ENCODE results near the gene TMEM126A. TPM values are rescaled to one million over a fixed set of nuclear protein-coding genes. Genes with fewer than 3 reads are reported as not detected.

TMEM126A gene
- total and polyA plus RNA-seq, 2 experiments from 2014 or later = 48.0 to 58.0 TPM

DNA sequence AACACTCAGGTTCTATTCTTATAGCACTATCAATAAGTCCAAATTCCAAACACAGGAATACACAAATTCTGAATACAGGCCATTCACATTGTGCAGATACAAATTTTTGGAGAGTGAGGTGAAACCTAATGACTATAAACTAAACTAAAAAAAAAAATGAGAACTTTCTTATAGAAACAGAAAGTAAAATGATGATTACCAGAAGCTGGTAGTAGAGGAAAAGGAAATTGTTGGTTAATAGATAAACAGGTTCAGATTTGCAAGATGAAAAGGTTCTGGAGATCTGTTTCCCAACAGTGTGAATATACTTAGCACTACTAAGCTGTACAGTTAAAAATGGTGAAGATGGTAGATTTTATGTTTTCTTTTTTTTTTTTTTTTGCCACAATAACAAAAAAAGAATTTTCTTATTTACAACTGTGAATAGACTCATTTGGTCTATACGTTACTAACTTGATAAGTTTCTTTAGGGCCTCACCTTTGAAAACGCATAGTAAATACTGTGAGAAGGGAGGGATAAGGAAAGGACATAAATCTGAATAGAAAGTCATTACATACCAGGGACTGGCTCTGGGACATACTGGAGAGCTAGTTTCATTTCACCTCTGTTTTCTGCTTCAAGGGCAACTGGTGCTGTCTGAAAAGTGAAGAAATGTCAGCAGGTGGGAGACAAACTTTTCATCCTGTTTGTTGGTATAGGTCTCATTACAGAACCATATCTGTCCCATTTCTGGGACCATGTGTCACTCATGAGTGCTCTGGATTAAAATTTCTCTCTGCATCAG, 52.4 kb downstream of the TMEM126A start:
- Histone ChIP-seq H3K9me2 (replicated peaks; ENCODE audit: insufficient read depth) (no peaks in the 10 kb centered on the region), H3K9me3 (ENCODE audit: low read depth) (no peaks in the 10 kb centered on the region), H3K79me2 (no peaks in the 10 kb centered on the region), H3K4me3 (no peak overlapping the region), H4K20me1 (ENCODE audit: insufficient read depth, poor library complexity, severe bottlenecking) (no peaks in the 10 kb centered on the region), H3K27ac (no peak overlapping the region), H3K4me2 (no peak overlapping the region), H3K27me3 (no peaks in the 10 kb centered on the region), H3K4me1 (ENCODE audit: insufficient read depth) (no peaks in the 10 kb centered on the region), H2AFZ (no peak overlapping the region), H3K36me3 (replicated peaks; ENCODE audit: insufficient read depth, low read depth) (no peaks in the 10 kb centered on the region)
- 64% methylated on average over 2 of the region's 2 CpGs for WGBS (ENCODE audit: low lambda C conversion rate, missing lambda C conversion rate)
- TF ChIP-seq EZH2 (IDR thresholded peaks at IDR 0.05; ENCODE audit: borderline replicate concordance) = no peak
- TF ChIP-seq, protein P1, sequence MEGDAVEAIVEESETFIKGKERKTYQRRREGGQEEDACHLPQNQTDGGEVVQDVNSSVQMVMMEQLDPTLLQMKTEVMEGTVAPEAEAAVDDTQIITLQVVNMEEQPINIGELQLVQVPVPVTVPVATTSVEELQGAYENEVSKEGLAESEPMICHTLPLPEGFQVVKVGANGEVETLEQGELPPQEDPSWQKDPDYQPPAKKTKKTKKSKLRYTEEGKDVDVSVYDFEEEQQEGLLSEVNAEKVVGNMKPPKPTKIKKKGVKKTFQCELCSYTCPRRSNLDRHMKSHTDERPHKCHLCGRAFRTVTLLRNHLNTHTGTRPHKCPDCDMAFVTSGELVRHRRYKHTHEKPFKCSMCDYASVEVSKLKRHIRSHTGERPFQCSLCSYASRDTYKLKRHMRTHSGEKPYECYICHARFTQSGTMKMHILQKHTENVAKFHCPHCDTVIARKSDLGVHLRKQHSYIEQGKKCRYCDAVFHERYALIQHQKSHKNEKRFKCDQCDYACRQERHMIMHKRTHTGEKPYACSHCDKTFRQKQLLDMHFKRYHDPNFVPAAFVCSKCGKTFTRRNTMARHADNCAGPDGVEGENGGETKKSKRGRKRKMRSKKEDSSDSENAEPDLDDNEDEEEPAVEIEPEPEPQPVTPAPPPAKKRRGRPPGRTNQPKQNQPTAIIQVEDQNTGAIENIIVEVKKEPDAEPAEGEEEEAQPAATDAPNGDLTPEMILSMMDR (IDR thresholded peaks at IDR 0.05; ENCODE audit: poor library complexity) = no peak
- TF ChIP-seq EZH2phosphoT487 (IDR thresholded peaks at IDR 0.05; ENCODE audit: low read depth, severe bottlenecking, unreplicated experiment) = no peak
- no peak for DNase-seq (ENCODE audit: low spot score)

DNA sequence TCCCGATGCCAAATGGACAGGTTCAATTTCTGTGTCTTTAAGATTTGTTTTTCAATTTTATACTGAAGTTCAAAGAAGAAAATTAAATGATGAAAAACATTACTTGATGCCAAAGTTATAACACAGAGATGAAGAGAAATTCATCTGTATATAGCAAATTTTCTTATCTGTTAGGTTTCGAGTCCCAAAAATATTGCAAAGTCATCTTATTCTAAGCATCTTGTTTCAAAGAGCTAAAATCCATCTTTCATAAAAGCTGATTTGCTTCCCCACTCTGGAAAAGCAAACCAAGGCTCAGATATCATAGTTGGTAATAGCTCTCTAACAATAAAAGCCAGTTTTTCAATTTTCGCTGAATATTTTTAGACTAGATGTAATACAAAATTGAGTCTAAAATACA, 57.2 kb downstream of the TMEM126A start:
- no peaks in the 10 kb centered on the region for H3K9me2 ChIP-seq (replicated peaks; ENCODE audit: insufficient read depth)
- no peak overlapping the region for H2AFZ ChIP-seq
- no peak overlapping the region for H3K27ac ChIP-seq
- no peaks in the 10 kb centered on the region for H3K9me3 ChIP-seq (ENCODE audit: low read depth)
- H3K4me2 ChIP-seq = no peak overlapping the region
- H3K27me3 ChIP-seq = no peaks in the 10 kb centered on the region
- TF ChIP-seq EZH2phosphoT487 (IDR thresholded peaks at IDR 0.05; ENCODE audit: low read depth, severe bottlenecking, unreplicated experiment) (no peak), EZH2 (IDR thresholded peaks at IDR 0.05; ENCODE audit: borderline replicate concordance) (no peak)
- TF ChIP-seq, protein P1 (IDR thresholded peaks at IDR 0.05; ENCODE audit: poor library complexity) = no peak
- no peaks in the 10 kb centered on the region for H4K20me1 ChIP-seq (ENCODE audit: insufficient read depth, poor library complexity, severe bottlenecking)
- no peak for DNase-seq (ENCODE audit: low spot score)
- H3K4me1 ChIP-seq (ENCODE audit: insufficient read depth) = no peaks in the 10 kb centered on the region
- no peaks in the 10 kb centered on the region for H3K79me2 ChIP-seq
- no peak overlapping the region for H3K4me3 ChIP-seq
- WGBS (ENCODE audit: low lambda C conversion rate, missing lambda C conversion rate) = 91% methylated on average over 3 of the region's 3 CpGs
- no peaks in the 10 kb centered on the region for H3K36me3 ChIP-seq (replicated peaks; ENCODE audit: insufficient read depth, low read depth)

DNA sequence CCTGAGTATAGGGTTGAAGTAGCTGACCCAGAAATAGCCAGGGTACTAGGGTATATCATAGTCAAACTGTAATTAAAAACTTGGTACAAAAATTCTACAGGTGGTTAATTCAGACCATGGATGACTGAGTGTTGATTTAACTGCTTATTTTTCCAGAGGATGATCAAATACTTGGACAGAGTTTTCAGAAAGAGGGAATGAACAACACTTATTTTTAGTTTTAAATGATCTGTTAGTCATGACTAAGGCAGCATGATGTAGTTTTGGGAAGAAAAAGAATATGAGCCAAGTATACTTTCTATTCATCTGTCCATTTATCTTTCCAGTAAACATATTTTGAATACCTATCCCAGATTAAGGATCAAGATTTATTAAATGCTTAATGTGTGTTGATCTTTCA, 58.0 kb downstream of the TMEM126A start:
- Histone ChIP-seq H3K4me1 (ENCODE audit: insufficient read depth) (no peaks in the 10 kb centered on the region), H3K27me3 (no peaks in the 10 kb centered on the region), H4K20me1 (ENCODE audit: insufficient read depth, poor library complexity, severe bottlenecking) (no peaks in the 10 kb centered on the region), H3K36me3 (replicated peaks; ENCODE audit: insufficient read depth, low read depth) (no peaks in the 10 kb centered on the region), H3K27ac (no peak overlapping the region), H3K9me2 (replicated peaks; ENCODE audit: insufficient read depth) (no peaks in the 10 kb centered on the region), H3K4me3 (no peak overlapping the region), H3K79me2 (no peaks in the 10 kb centered on the region), H3K9me3 (ENCODE audit: low read depth) (no peaks in the 10 kb centered on the region), H3K4me2 (no peak overlapping the region), H2AFZ (no peak overlapping the region)
- no peak for TF ChIP-seq EZH2phosphoT487 (IDR thresholded peaks at IDR 0.05; ENCODE audit: low read depth, severe bottlenecking, unreplicated experiment)
- no peak for DNase-seq (ENCODE audit: low spot score)

Other genes with a start within 250 kb of the TMEM126A start
- gene DLG2, start 20.6 kb upstream of the TMEM126A start, total RNA-seq = 1.7 and 6.8 TPM in 2 replicates
- 0.45 and 2.6 TPM in 2 replicates for gene DLG2, start 20.6 kb upstream of the TMEM126A start, polyA plus RNA-seq
- 78.3 and 87.8 TPM in 2 replicates for gene TMEM126B, start 19.4 kb upstream of the TMEM126A start, total RNA-seq
- gene TMEM126B, start 19.4 kb upstream of the TMEM126A start, polyA plus RNA-seq = 57.9 and 58.9 TPM in 2 replicates
- gene CREBZF, start 17.2 kb downstream of the TMEM126A start, total RNA-seq = 49.4 and 69.7 TPM in 2 replicates
- 46.0 and 68.1 TPM in 2 replicates for gene CREBZF, start 17.2 kb downstream of the TMEM126A start, polyA plus RNA-seq
- 0.72 and 0.83 TPM in 2 replicates for gene CCDC89, start 38.2 kb downstream of the TMEM126A start, total RNA-seq
- gene CCDC89, start 38.2 kb downstream of the TMEM126A start, polyA plus RNA-seq = 0.43 and 0.75 TPM in 2 replicates
- gene SYTL2, start 163.2 kb downstream of the TMEM126A start, total RNA-seq = 66.6 and 73.6 TPM in 2 replicates
- gene SYTL2, start 163.2 kb downstream of the TMEM126A start, polyA plus RNA-seq = 8.2 and 8.9 TPM in 2 replicates
- not detected in 2 replicates for gene CCDC83, start 207.4 kb downstream of the TMEM126A start, total RNA-seq
- gene CCDC83, start 207.4 kb downstream of the TMEM126A start, polyA plus RNA-seq = not detected in 2 replicates

Measured in hepatocyte (in vitro differentiated cells).